Measurements from ENCODE around the gene TWSG1. TPM values are rescaled to one million over a fixed set of nuclear protein-coding genes. Genes with fewer than 3 reads are reported as not detected.

Gene TWSG1
- total RNA-seq, 1 donor from 2014 or later = 4.8 TPM

DNA sequence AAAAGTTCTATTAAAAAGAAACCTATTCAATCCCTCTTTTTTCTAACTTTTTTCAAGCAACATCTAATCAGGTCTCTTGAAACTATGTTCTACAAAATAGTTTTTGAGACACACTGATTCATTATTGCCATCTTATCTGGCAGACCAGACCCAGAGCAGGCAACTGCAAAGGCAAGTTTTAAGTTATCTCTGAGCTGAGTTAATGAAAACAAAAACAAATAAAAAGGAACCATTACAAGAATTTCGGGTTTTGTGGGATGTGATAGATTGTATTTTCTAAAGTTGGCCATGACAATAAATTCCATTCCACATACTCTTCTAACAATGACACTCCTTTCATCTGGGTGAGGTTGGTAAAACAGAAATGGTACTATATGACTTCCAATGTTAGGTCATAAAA lies 15.2 kb upstream of the TWSG1 start:
- no peaks in the 10 kb centered on the region for H3K4me1 Mint-ChIP-seq
- no peaks in the 10 kb centered on the region for H3K36me3 Mint-ChIP-seq (ENCODE audit: low read depth)
- ATAC-seq (ENCODE audit: low read depth) (no peak), DNase-seq (no peak)
- TF ChIP-seq, protein P1, sequence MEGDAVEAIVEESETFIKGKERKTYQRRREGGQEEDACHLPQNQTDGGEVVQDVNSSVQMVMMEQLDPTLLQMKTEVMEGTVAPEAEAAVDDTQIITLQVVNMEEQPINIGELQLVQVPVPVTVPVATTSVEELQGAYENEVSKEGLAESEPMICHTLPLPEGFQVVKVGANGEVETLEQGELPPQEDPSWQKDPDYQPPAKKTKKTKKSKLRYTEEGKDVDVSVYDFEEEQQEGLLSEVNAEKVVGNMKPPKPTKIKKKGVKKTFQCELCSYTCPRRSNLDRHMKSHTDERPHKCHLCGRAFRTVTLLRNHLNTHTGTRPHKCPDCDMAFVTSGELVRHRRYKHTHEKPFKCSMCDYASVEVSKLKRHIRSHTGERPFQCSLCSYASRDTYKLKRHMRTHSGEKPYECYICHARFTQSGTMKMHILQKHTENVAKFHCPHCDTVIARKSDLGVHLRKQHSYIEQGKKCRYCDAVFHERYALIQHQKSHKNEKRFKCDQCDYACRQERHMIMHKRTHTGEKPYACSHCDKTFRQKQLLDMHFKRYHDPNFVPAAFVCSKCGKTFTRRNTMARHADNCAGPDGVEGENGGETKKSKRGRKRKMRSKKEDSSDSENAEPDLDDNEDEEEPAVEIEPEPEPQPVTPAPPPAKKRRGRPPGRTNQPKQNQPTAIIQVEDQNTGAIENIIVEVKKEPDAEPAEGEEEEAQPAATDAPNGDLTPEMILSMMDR (IDR thresholded peaks at IDR 0.05) = no peak
- ChIA-PET CTCF (no interaction called here), POLR2A (no interaction called here)
- peaks cover 31% of the 10 kb centered on the region for H3K27me3 Mint-ChIP-seq
- H3K9me3 Mint-ChIP-seq = peaks cover 6% of the 10 kb centered on the region
- no peak overlapping the region for H3K4me3 Mint-ChIP-seq
- H3K27ac Mint-ChIP-seq = no peak overlapping the region
- intact Hi-C loops (cut with micrococcal nuclease) = no loop called here

DNA sequence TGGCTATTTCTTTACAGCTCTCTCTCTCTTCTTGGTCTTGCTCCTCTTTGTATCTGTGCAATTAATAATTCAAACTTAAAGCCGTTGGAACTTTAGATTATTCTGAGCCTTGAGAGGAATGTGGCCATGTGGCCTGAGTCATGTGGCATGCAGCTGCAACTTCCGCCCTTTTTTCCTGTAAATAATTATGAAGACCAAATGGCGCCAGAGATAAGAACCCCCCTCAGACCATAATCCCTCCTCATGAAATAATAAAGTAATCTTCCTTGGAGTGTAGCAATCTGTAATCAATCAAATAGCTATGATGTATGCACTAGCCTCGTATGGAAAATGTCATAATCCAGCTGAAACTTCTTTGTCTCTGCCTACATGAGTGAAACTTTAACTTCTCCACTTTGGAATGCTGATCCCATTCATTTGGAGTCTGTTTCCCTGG lies 13.5 kb upstream of the TWSG1 start:
- intact Hi-C loops (cut with micrococcal nuclease) = no loop called here
- Mint-ChIP-seq H3K4me3 (no peak overlapping the region), H3K9me3 (peaks cover 6% of the 10 kb centered on the region), H3K36me3 (ENCODE audit: low read depth) (no peaks in the 10 kb centered on the region), H3K27me3 (peaks cover 27% of the 10 kb centered on the region), H3K4me1 (no peaks in the 10 kb centered on the region), H3K27ac (no peak overlapping the region)
- POLR2A ChIA-PET = no interaction called here
- CTCF ChIA-PET = no interaction called here
- DNase-seq (no peak), ATAC-seq (ENCODE audit: low read depth) (no peak)
- TF ChIP-seq, protein P1 (IDR thresholded peaks at IDR 0.05) = no peak

DNA sequence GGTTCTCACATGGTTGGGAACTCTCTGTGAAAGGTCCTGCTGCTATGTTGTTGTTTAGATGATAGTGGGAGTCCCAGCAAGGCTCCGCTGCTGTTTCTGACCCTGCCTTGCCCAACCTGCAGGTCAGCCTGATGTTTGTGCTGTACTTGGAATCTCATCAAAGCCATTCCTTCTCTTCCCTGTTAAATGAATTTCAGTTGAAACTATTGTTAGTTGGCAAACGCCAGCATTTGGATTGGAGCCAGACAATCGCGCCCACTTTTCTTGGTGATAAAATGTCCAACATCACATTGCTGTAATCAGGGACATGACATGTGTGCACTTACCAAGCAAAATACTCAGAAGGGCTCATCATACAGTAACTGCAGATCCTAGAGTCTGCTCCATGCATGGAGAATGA lies 12.8 kb upstream of the TWSG1 start:
- DNase-seq (no peak), ATAC-seq (ENCODE audit: low read depth) (no peak)
- TF ChIP-seq, protein P1 (IDR thresholded peaks at IDR 0.05) = no peak
- intact Hi-C loops (cut with micrococcal nuclease) = no loop called here
- H3K27ac Mint-ChIP-seq = no peak overlapping the region
- no peaks in the 10 kb centered on the region for H3K36me3 Mint-ChIP-seq (ENCODE audit: low read depth)
- ChIA-PET CTCF (no interaction called here), POLR2A (no interaction called here)
- H3K4me1 Mint-ChIP-seq = no peaks in the 10 kb centered on the region
- H3K4me3 Mint-ChIP-seq = no peak overlapping the region
- peaks cover 30% of the 10 kb centered on the region for H3K27me3 Mint-ChIP-seq
- H3K9me3 Mint-ChIP-seq = peaks cover 6% of the 10 kb centered on the region

DNA sequence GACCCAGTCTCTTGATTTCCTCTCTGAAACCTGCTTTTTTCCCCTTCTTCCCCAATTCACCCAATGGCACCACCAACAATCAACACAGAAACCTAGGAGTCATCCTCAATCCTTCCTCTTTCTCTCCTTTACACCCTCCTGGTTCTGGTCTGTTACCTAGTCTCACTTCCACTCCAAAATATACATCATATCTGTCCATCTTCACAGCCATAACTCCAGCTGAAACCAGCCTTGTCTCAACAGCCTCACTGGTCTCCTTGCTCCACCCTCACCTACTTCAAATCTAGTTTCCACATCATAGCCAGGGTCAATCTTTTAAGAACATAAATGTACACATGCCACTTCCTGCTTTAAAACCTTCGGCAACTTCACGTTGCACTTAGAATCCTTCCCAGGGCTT lies 11.8 kb upstream of the TWSG1 start:
- peaks cover 29% of the 10 kb centered on the region for H3K27me3 Mint-ChIP-seq
- no peak overlapping the region for H3K27ac Mint-ChIP-seq
- no peaks in the 10 kb centered on the region for H3K36me3 Mint-ChIP-seq (ENCODE audit: low read depth)
- H3K4me1 Mint-ChIP-seq = no peaks in the 10 kb centered on the region
- ATAC-seq (ENCODE audit: low read depth) = no peak
- intact Hi-C loops (cut with micrococcal nuclease) = no loop called here
- TF ChIP-seq, protein P1 (IDR thresholded peaks at IDR 0.05) = no peak
- CTCF ChIA-PET = no interaction called here
- POLR2A ChIA-PET = no interaction called here
- DNase-seq = no peak
- H3K9me3 Mint-ChIP-seq = peaks cover 6% of the 10 kb centered on the region
- H3K4me3 Mint-ChIP-seq = no peak overlapping the region

DNA sequence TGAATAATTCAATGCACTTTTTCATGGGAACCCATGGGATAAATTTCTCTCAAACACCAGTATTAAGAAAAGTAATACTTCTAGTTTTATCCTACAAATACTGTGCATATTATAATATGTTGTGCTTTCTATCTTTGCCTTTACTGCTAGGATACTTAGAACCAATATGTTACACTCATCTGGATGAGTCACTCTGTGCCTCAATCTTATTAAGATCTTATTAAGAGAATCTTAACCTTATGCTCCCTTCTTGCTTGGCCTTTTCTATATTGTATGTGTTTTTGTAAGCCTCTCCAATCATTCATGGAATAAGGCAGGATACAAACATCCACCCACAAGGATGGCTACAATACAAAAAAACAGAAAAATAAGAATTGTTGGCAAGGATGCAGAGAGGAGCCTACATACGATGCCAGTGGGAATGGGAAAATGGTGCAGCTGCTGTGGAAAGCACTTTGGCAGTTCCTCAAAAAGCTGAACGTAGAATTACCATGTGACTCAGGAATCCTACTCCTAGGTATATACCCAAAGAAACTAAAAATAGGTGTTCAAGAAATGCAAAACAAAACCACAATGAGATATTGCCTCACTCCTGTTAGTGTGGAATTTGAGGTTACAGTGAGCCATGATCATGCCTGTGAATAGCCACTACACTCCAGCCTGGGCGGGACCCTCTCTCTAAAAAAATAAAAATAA lies 10.7 kb upstream of the TWSG1 start:
- Mint-ChIP-seq H3K4me3 (no peak overlapping the region), H3K27ac (no peak overlapping the region), H3K4me1 (no peaks in the 10 kb centered on the region), H3K9me3 (peaks cover 11% of the 10 kb centered on the region), H3K27me3 (peaks cover 29% of the 10 kb centered on the region), H3K36me3 (ENCODE audit: low read depth) (no peaks in the 10 kb centered on the region)
- ATAC-seq (ENCODE audit: low read depth) = no peak
- intact Hi-C loops (cut with micrococcal nuclease) = no loop called here
- TF ChIP-seq, protein P1 (IDR thresholded peaks at IDR 0.05) = no peak
- no peak for DNase-seq
- ChIA-PET CTCF (no interaction called here), POLR2A (no interaction called here)

All from activated B cell treated with CpG ODN at 0.5 μM for 24 hours (primary cell).